H1 (cell line): Measurements from ENCODE around the gene CBR4. TPM values are rescaled to one million over a fixed set of nuclear protein-coding genes. Genes with fewer than 3 reads are reported as not detected.

Source experiments
- CTCF ChIA-PET: fragments of 300-600 bp; sonication (Branson Sonifier 250); formaldehyde crosslinking; loops from one replicate; lab custom pipeline; 2021; ENCODE audit not compliant: partially characterized antibody; lab: Charles Lee
- POLR2A ChIA-PET: fragments of 300-600 bp; sonication (Branson Sonifier 250); formaldehyde crosslinking; loops from one replicate; lab custom pipeline; 2021; ENCODE audit warnings: inconsistent platforms; ENCODE audit not compliant: partially characterized antibody; lab: Charles Lee
- DNase-seq, 2 experiments: peaks; one replicate each; pipeline versions ENCODE4 v3.0.0 to v3.0.0-alpha.2; 2010 to 2022; ENCODE audit warnings: low spot score in 2 of 2, low read depth in 1 of 2, mixed read lengths in 1 of 2
- FAIRE-seq: peaks from 2 replicates; lab custom pipeline; 2011; peaks lifted over from hg19 to GRCh38; lab: Jason Lieb, UNC
- H2AFZ ChIP-seq: 2 replicates; pipeline ENCODE4 v1.8.1; 2012; ENCODE audit warnings: low read length, inconsistent platforms
- H2AK5ac ChIP-seq: 2 replicates; pipeline ENCODE4 v1.6.1; 2013; ENCODE audit warnings: low read depth, low read length
- H2BK120ac ChIP-seq: replicated peaks from 2 replicates; pipeline ENCODE3; 2013; ENCODE audit warnings: low read depth, low read length, inconsistent platforms
- H2BK12ac ChIP-seq: 2 replicates; pipeline ENCODE4 v1.6.1; 2013; ENCODE audit warnings: low read depth, low read length
- H2BK15ac ChIP-seq: 2 replicates; pipeline ENCODE4 v1.6.1; 2013; ENCODE audit warnings: low read length
- H2BK20ac ChIP-seq: 2 replicates; pipeline ENCODE4 v1.6.1; 2013; ENCODE audit warnings: low read length
- H2BK5ac ChIP-seq: 2 replicates; pipeline ENCODE4 v1.6.1; 2013; ENCODE audit warnings: low read depth, low read length
- H3K14ac ChIP-seq: 2 replicates; pipeline ENCODE4 v1.6.1; 2013; ENCODE audit warnings: inconsistent platforms; ENCODE audit not compliant: insufficient read length
- H3K18ac ChIP-seq: 2 replicates; pipeline ENCODE4 v1.6.1; 2013; ENCODE audit warnings: low read length; ENCODE audit errors: extremely low read depth
- H3K23ac ChIP-seq: 2 replicates; pipeline ENCODE4 v1.6.1; 2013; ENCODE audit warnings: inconsistent platforms; ENCODE audit not compliant: insufficient read length
- H3K23me2 ChIP-seq: 2 replicates; pipeline ENCODE4 v1.6.1; 2013; ENCODE audit warnings: low read depth, low read length
- H3K27ac ChIP-seq: 2 replicates; pipeline ENCODE4 v1.6.1; 2011; ENCODE audit warnings: low read depth, low read length, inconsistent platforms
- H3K27me3 ChIP-seq, 4 experiments: replicated peaks in 1 of 4; 1 replicate in 1 of 4; 2 replicates in 3 of 4; pipeline versions ENCODE4 v1.6.1 to v1.8.1; 2011 to 2013; ENCODE audit warnings: low read length in 3 of 4, mild to moderate bottlenecking in 3 of 4, inconsistent platforms in 2 of 4, mixed read lengths in 2 of 4, moderate library complexity in 1 of 4; ENCODE audit not compliant: control insufficient read depth in 3 of 4, insufficient read depth in 3 of 4; ENCODE audit errors: extremely low read depth in 1 of 4
- H3K36me3 ChIP-seq, 4 experiments: 2 replicates each; pipeline versions ENCODE4 v1.6.1 to v1.8.1; 2011 to 2013; ENCODE audit warnings: mild to moderate bottlenecking in 4 of 4, low read length in 3 of 4, moderate library complexity in 2 of 4, control low read depth in 1 of 4, inconsistent platforms in 1 of 4; ENCODE audit not compliant: insufficient read depth in 4 of 4, control insufficient read depth in 2 of 4
- H3K4ac ChIP-seq: replicated peaks from 2 replicates; pipeline ENCODE3; 2013; ENCODE audit warnings: low read length, low read depth, mixed read lengths, inconsistent platforms; ENCODE audit not compliant: insufficient read length
- H3K4me1 ChIP-seq, 4 experiments: replicated peaks in 1 of 4; 1 replicate in 1 of 4; 2 replicates in 3 of 4; pipeline versions ENCODE4 v1.6.1 to v1.8.1; 2011 to 2013; ENCODE audit warnings: low read length in 3 of 4, inconsistent platforms in 2 of 4, mixed read lengths in 1 of 4; ENCODE audit not compliant: insufficient read depth in 4 of 4, control insufficient read depth in 3 of 4
- H3K4me2 ChIP-seq, 2 experiments: 2 replicates each; pipeline versions ENCODE4 v1.6.1 to v1.8.1; 2011 to 2013; ENCODE audit warnings: low read depth in 2 of 2, low read length in 2 of 2, control low read depth in 1 of 2, inconsistent platforms in 1 of 2, mild to moderate bottlenecking in 1 of 2; ENCODE audit not compliant: insufficient read depth in 1 of 2
- H3K4me3 ChIP-seq, 4 experiments: fragments of 200-600, 300-600 bp in 1 of 4; sonication (generic), shearing (Covaris generic), sonication (Bioruptor Twin) in 1 of 4; 2 replicates each; pipeline versions ENCODE4 v1.5.1 to v1.8.1; 2011 to 2016; ENCODE audit warnings: low read length in 4 of 4, low read depth in 3 of 4, control low read depth in 2 of 4, inconsistent platforms in 2 of 4, mild to moderate bottlenecking in 2 of 4, mixed read lengths in 1 of 4, moderate library complexity in 1 of 4; ENCODE audit not compliant: insufficient read depth in 2 of 4; ENCODE audit errors: extremely low read depth in 1 of 4
- H3K56ac ChIP-seq: replicated peaks from 2 replicates; pipeline ENCODE3; 2013; ENCODE audit warnings: low read depth, mild to moderate bottlenecking, mixed read lengths, low read length, inconsistent platforms; ENCODE audit not compliant: insufficient read length
- H3K79me1 ChIP-seq: 2 replicates; pipeline ENCODE4 v1.6.1; 2013; ENCODE audit warnings: low read depth, low read length, control low read depth
- H3K79me2 ChIP-seq, 2 experiments: 2 replicates each; pipeline versions ENCODE4 v1.6.1 to v1.8.1; 2012 to 2013; ENCODE audit warnings: low read length in 2 of 2, mild to moderate bottlenecking in 2 of 2, inconsistent platforms in 1 of 2; ENCODE audit not compliant: insufficient read depth in 2 of 2, control insufficient read depth in 1 of 2
- H3K9ac ChIP-seq, 4 experiments: replicated peaks in 1 of 4; 1 replicate in 1 of 4; 2 replicates in 3 of 4; pipeline versions ENCODE4 v1.6.1 to v1.8.1; 2011 to 2013; ENCODE audit warnings: low read depth in 3 of 4, low read length in 3 of 4, control low read depth in 2 of 4, mild to moderate bottlenecking in 2 of 4, moderate library complexity in 2 of 4, inconsistent platforms in 1 of 4; ENCODE audit errors: extremely low read depth in 1 of 4
- H3K9me3 ChIP-seq, 2 experiments: 2 replicates each; pipeline versions ENCODE4 v1.6.1 to v1.8.1; 2012 to 2013; ENCODE audit warnings: mild to moderate bottlenecking in 2 of 2, moderate library complexity in 2 of 2, control low read depth in 1 of 2, inconsistent platforms in 1 of 2, low read depth in 1 of 2, low read length in 1 of 2, mixed read lengths in 1 of 2; ENCODE audit not compliant: insufficient read depth in 2 of 2
- H4K20me1 ChIP-seq, 2 experiments: replicated peaks in 1 of 2; 2 replicates each; pipeline versions ENCODE3 to v1.8.1; 2011 to 2013; ENCODE audit warnings: inconsistent platforms in 2 of 2, low read length in 2 of 2, mild to moderate bottlenecking in 1 of 2; ENCODE audit not compliant: insufficient read depth in 2 of 2, control insufficient read depth in 1 of 2
- H4K5ac ChIP-seq: 2 replicates; pipeline ENCODE4 v1.6.1; 2013; ENCODE audit warnings: low read length, low read depth, mixed read lengths, inconsistent platforms; ENCODE audit not compliant: insufficient read length
- H4K8ac ChIP-seq: 2 replicates; pipeline ENCODE4 v1.8.0; 2013; ENCODE audit warnings: mild to moderate bottlenecking, moderate library complexity, low read length, inconsistent platforms; ENCODE audit not compliant: insufficient read depth; ENCODE audit errors: extremely low read depth
- H4K91ac ChIP-seq: replicated peaks from 2 replicates; pipeline ENCODE3; 2013; ENCODE audit warnings: low read length, mixed read lengths, inconsistent platforms; ENCODE audit not compliant: insufficient read length
- HDAC2 ChIP-seq, 2 experiments: fragments of 300-600 bp in 1 of 2; sonication (generic) in 1 of 2; IDR thresholded peaks; 2 replicates each; pipeline ENCODE4 v1.6.1; 2011 to 2012; ENCODE audit warnings: low read depth in 2 of 2, low read length in 2 of 2, mild to moderate bottlenecking in 2 of 2, moderate library complexity in 2 of 2, borderline replicate concordance in 1 of 2, inconsistent platforms in 1 of 2
- JUND ChIP-seq: IDR thresholded peaks from 2 replicates; pipeline ENCODE4 v1.6.1; 2011; ENCODE audit warnings: mild to moderate bottlenecking, improper control_type of control experiment, low read length
- NANOG ChIP-seq: IDR thresholded peaks from 2 replicates; pipeline ENCODE4 v1.6.1; 2011; ENCODE audit warnings: low read length, low read depth, mild to moderate bottlenecking, inconsistent platforms; ENCODE audit not compliant: insufficient read depth, poor library complexity, severe bottlenecking
- RBBP5 ChIP-seq: IDR thresholded peaks from 2 replicates; pipeline ENCODE4 v1.7.1; 2012; ENCODE audit warnings: low read depth, mild to moderate bottlenecking, inconsistent platforms, low read length, moderate library complexity, borderline replicate concordance
- SRF ChIP-seq: IDR thresholded peaks from 2 replicates; pipeline ENCODE4 v1.6.1; 2011; ENCODE audit warnings: mild to moderate bottlenecking, low read depth, low read length, moderate library complexity
- TEAD4 ChIP-seq: IDR thresholded peaks from 2 replicates; pipeline ENCODE4 v1.6.1; 2012; ENCODE audit warnings: low read depth, low read length, inconsistent platforms, mixed read lengths
- WGBS, 2 experiments: shearing (Covaris generic) in 1 of 2; methylation state at CpG; one replicate each; pipeline versions ENCODE4 v1.1.6 to v1.1.7; 2013 to 2015; ENCODE audit warnings: low lambda C conversion rate in 2 of 2, mixed read lengths in 2 of 2, inconsistent platforms in 1 of 2, low coverage in 1 of 2, missing lambda C conversion rate in 1 of 2; ENCODE audit not compliant: insufficient replicate concordance in 2 of 2, insufficient coverage in 1 of 2, insufficient read length in 1 of 2; ENCODE audit errors: extremely low coverage in 1 of 2, missing lambda C conversion rate in 1 of 2; 5-methylcytosine and 5-hydroxymethylcytosine counted together
- polyA plus RNA-seq, 7 experiments: library from polyadenylated mRNA; depleted of rRNA in 3 of 7; stranded (reverse) in 5 of 7; unstranded in 2 of 7; fragments of >200 nt in 5 of 7; fragments of 200-250 nt in 2 of 7; gene quantifications; 1 replicate in 5 of 7; 2 replicates in 1 of 7; 4 replicates in 1 of 7; pipeline versions ENCODE4 v1.2.1 to v1.2.3, GENCODE V29; 2011 to 2013; ENCODE audit warnings: missing spikeins in 2 of 7, mixed read lengths in 2 of 7
- total RNA-seq: library from RNA; stranded (reverse); fragmentation: NEBNext Ultra II Directional; extraction: Animal tissue kit (Norgen Biotek cat#: 25700); gene quantifications from 2 replicates; pipeline ENCODE4 v1.2.1, GENCODE V29; 2021

The CBR4 gene
- total and polyA plus RNA-seq, 2 of the 8 experiments (the other 6 are each of a cell fraction or from before 2014, with no cell fraction given), result 8.6 to 29.5 TPM

GRCh38 chr4:168979338-168979737 lies 30.7 kb downstream of the CBR4 start:
- no peaks in the 10 kb centered on the region for H3K79me1 ChIP-seq
- 0 out of 4 replicates have a peak, but pooled peaks cover 0 to 4% of the 10 kb centered on the region in 2 experiments for H3K79me2 ChIP-seq
- no peak for FAIRE-seq
- H3K23ac ChIP-seq, result no peak overlapping the region
- no peak overlapping the region; the same call in 1 of the 2 replicates for H3K27ac ChIP-seq
- no peak overlapping the region for H2AFZ ChIP-seq
- H3K36me3 ChIP-seq, result peaks cover 0 to 39% (median 15%) of the 10 kb centered on the region in 4 experiments; a peak in 5 of 8 replicates
- H3K18ac ChIP-seq, result no peak overlapping the region
- H2BK20ac ChIP-seq, result no peak overlapping the region
- H4K8ac ChIP-seq, result no peak overlapping the region; the same call in 1 of the 2 replicates
- H2BK12ac ChIP-seq, result no peak overlapping the region
- H4K5ac ChIP-seq, result no peak overlapping the region
- H3K4me3 ChIP-seq, result no peak overlapping the region
- DNase-seq, result no peak
- no peaks in the 10 kb centered on the region for H3K27me3 ChIP-seq
- ChIA-PET CTCF (interaction anchor here (1.2 to 2.3 kb wide), 3 partner anchors 36 to 506 kb away, joined by 3 to 14 read pairs (median 5); no protein-coding TSS in a partner anchor), POLR2A (interaction anchor here (1.5 kb wide), 1 partner anchor 9 kb away, joined by 6 read pairs; no protein-coding TSS in a partner anchor)
- no peak overlapping the region for H2BK5ac ChIP-seq
- H2AK5ac ChIP-seq, result no peak overlapping the region
- no peak overlapping the region for H3K56ac ChIP-seq
- H3K4me2 ChIP-seq, result no peak overlapping the region
- no peaks in the 10 kb centered on the region for H3K4me1 ChIP-seq
- no peak overlapping the region for H3K14ac ChIP-seq
- H3K9me3 ChIP-seq, result peaks cover 9 to 16% of the 10 kb centered on the region in 2 experiments; a peak in 2 of 4 replicates
- no peaks in the 10 kb centered on the region for H3K23me2 ChIP-seq
- no peak overlapping the region for H2BK15ac ChIP-seq
- H2BK120ac ChIP-seq, result no peak overlapping the region
- H4K20me1 ChIP-seq, result no peaks in the 10 kb centered on the region
- no peak overlapping the region for H3K9ac ChIP-seq
- 85% methylated on average over 7 of the region's 7 CpGs; no CpG with 5 or more reads in 1 of the 2 experiments for WGBS, 2 experiments
- H3K4ac ChIP-seq, result no peak overlapping the region
- no peak overlapping the region for H4K91ac ChIP-seq
- TF ChIP-seq HDAC2 (IDR thresholded peaks at IDR 0.05; ENCODE audit: borderline replicate concordance in 1 of 2, low read depth in 2 of 2, low read length in 2 of 2) (no peak), RBBP5 (no peak), TEAD4 (no peak), NANOG (no peak), JUND (no peak), SRF (no peak)
